HG02943 (cell line): ENCODE measurements around the gene ZNF334.

Experiments
- ATAC-seq: cut with Tn5 transposase; IDR thresholded peaks from one replicate; pipeline ENCODE4 v1.9.1; 2021; ENCODE audit warnings: mild to moderate bottlenecking, low read depth, moderate library complexity; ENCODE audit not compliant: unreplicated experiment

ZNF334 gene

DNA sequence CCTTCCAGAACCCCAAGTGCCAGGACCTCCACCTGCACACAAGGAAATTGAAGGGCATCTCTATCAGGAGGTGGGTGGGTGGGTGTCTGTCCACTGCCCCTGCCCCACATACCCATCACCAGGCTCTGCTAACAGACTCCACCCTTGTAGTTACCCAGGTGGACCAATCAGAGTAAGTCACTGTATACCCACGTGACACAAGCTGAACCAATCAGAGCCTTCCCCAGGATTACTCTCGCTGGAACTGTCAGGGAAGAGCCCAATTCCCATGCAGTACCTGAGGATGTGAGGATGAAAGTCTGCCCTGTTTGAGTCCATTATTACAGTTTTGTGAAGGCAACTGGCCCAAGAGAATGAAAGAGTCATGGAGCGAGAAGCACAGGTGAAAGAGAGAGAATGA, 32.9 kb upstream of the ZNF334 start:
- no peak for ATAC-seq

DNA sequence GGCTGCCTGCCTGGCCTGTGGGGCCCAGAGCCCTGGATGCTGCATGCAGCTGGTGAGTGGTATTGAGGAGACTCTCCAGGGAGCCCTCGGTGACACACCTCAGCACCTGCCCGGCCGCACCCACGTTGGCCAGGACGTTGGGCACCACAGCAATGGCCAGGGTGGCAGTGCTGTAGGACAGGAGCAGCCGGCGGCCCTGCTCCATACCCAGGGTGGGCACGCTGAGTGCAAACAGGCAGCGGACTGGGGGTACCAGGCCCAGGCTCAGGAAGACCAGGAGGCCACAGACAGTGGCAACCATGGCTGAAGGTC, 32.4 kb upstream of the ZNF334 start:
- no peak for ATAC-seq

DNA sequence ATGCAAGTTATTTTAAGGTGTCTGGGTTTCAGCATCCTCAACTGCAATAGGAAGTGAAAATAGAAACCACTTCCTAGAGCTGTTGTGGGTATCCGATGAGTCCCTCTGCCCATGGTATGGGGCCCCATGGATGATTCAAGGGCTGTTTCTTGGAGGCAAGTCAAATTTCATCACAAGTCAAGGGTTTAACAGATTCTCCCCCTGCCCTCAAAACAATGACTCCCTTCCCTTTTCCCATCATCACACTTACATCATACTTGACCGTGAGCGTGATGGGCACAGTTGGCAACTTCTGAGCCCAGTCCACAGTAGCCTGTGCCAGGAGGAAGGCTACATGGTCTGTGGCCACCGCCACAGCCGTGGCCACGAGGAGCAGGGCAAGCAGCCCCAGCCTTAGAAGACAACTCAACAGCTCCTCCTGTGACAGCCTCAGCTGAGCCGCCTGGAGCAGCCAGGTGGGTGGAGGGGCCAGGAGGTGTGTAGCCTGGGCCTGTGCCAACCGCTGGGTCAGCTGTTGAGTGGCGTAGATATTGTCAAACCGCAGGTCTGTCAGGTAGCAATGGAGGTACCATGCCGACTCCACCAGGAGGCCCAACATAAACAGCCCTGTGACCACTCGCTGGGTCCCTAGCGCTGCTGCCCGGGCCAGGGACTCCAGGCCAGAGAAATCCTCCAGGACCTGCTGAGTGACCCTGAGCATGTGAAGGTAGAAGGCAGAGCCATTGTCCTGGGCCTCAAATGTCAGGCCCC, 31.9 kb upstream of the ZNF334 start:
- no peak for ATAC-seq

DNA sequence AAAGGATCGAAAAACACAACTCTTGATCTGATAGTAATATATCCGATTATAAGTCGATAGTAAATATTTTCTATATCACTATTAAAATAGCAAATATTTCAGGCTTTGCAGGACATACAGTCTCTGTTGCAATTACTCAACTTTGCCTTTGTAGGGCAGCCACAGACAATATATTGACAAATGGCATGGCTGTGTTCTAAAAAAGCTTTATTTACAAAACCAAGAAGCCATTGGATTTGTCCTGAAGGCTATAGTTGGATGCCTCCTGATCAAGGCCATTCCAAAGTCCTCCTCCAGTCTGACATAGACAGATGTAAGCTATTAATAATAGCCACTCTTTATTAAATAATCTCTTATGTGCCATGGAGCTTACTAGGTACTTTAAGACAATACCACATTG, 31.2 kb upstream of the ZNF334 start:
- no peak for ATAC-seq

DNA sequence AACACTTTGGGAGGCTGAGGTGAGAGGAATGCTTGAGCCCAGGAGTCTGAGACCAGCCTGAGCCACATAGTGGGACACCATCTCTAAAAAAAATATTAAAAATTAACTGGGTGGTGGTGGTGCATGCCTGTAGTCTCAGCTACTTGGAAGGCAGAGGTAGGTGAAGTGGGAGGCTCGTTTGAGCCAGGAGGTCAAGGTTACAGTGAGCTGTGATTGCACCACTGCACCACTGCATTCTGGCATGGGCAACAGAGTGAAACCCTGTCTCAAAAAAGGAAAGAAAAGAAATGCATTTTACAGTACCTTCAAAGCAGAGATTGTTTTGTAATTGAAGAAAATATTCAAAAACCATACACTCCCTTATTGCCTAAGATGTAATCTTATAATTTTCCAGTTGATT, 30.6 kb upstream of the ZNF334 start:
- no peak for ATAC-seq

DNA sequence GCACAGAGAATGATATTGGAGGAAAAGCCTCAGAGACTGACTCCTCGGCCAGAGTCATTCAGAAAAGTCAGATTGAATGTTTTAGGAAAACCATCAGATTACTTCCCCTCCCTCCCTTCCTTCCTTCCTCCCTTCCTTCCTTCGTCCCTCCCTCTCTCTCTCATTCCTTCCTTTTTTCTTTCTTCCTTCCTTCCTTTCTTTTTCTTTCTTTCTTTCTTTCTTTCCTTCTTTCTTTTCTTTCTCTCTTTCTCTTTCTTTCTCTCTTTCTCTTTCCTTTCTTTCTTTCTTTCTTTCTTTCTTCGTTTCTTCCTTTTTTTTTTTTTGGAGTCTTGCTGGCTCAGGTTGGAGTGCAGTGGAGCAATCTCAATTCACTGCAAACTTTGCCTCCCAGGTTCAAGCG, 29.7 kb upstream of the ZNF334 start:
- ATAC-seq, result no peak

DNA sequence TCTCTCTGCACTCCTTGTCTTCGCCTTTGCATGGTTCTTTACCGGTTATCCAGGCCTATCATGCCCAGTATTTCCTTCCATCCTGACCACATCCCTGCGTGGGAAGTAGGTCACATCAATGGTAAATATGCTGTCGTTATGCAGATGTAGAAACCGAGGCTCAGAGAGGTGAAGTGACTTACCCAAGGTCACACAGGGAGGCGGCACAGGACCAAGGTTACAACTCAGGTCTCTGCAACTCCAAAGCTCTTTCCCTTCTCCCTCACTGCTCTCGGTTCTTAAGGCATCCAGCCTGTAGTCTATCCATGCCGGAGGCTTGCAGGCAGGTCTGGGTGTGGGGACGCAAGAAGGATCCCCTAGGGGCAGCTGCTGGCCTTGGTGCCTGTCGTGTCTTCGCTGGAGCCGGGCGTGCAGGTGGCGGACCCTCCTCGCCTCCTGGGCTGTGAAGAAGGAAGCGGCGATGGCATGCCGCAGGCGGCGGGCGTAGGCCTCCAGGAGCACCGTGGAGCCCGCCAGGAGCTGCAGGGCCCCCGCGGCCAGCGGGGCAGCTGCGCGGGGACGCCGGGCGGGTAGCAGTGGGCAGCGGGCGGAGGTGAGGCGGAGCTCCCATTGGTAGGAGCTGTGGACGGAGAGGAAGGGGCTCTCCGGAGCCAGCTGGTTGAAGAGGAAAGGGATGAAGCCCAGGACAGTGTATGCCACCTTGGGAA, 28.0 kb upstream of the ZNF334 start:
- ATAC-seq, result no peak

DNA sequence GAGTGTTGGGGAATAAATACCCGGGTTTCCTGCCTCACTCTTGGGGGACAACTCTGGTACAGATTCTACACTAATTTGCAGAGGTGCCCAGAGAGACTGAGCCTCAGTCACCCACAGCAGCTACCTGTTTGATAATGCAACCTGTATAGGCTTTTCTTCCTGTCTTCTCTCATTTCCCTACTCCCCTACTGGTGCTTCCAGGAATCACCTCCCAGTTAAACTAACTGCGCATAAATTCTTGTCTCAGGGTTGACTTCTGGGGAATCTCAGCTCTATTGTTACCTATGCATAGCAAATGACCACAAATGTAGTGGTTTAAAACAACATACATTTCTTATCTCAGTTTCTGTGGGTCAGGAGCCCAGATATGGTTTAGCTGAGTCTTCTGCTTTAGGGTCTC, 25.8 kb upstream of the ZNF334 start:
- no peak for ATAC-seq

DNA sequence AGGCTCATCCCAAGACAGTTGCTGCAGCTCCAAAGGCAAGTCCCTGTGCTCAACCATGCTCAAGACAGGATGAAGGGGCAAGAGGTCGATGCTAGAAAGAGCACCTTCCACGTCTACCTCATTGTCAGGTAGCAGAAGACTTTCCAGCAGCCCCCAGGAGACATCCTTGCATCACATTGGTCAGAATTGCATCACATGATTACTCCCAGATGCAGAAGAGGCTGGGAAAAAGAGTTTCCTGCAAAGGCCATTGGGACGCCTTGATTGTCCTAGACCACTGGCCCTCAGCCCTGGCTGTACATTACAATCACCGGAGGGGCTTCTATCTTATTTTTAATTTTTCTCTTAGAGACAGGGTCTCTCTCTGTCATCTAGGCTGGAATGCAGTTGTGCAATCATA, 17.3 kb upstream of the ZNF334 start:
- ATAC-seq, result no peak

DNA sequence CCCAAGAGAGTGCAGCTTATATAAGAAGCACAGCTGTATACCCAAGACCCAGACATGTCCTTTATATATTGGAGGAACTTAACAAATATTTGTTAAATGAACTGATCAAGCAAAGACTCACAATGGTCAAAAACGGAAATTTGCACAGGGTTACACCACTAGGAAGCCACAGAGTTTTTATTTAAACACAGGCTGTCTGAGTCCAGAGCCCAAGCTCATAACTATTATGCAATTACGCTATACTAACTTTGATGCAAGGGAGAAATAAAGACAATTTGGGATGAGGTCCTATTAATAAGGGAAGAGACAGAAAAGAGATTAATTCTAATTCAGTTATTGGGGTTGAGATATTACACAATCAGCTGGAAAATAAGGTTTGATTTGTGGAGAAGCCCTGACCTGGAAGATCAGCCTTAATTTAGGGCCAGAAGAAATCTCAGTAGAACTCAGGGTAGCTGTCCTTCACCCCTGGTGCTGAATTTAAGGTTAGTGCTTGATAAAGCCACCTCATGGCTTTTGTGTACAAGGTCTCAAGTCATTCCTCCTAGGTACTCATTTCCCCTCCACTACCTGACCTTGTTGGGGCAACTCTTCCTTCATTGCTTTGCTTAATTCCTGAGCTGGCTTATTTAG, 10.5 kb upstream of the ZNF334 start:
- ATAC-seq, result no peak

DNA sequence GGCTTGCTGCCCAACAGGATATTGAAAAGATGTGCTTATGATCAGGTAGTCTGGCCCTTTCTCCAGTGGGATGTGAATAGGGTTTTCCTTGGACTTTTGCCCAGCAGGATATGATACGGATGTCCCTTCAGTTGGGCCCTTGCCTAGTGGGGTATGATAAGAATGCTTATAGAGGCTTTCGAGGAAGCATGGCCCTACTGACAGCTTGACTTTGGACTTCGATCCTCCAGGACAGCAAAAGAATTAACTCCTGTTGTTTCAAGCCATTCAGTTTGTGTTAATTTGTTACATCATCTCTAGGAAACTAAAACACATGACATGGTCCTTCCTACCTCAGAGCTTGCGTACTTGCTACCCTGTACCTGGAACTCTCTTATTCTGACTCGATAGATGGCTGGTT, 9.7 kb upstream of the ZNF334 start:
- no peak for ATAC-seq

DNA sequence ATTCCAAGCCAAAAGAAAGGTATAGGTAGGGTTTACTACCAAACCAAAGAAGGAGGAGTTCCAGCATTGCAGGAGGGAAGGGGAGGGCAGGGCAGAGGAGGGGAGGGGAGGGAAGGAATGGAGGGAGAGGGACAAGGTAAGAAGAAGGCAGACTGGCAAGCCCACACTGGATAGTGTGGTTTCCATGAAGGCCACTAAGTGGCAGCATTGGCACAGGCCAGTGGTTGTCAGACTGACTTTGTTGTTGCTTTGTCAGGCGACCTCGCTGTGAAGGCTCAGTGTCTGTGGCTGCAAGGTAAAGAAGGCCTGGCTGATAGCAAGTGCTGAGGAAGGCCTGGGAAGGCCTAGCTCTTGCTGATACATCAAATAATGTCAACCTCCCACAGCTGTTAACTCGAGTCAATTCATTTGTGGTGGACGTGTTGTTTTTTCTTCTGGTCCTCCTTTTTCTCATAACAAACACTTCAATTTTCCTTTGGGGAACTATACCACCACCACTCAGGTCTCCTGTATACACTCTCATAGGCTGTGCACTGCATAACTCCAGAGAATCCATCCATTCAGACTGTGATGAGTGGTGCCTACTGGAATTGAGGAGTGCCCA, 7.7 kb upstream of the ZNF334 start:
- no peak for ATAC-seq

DNA sequence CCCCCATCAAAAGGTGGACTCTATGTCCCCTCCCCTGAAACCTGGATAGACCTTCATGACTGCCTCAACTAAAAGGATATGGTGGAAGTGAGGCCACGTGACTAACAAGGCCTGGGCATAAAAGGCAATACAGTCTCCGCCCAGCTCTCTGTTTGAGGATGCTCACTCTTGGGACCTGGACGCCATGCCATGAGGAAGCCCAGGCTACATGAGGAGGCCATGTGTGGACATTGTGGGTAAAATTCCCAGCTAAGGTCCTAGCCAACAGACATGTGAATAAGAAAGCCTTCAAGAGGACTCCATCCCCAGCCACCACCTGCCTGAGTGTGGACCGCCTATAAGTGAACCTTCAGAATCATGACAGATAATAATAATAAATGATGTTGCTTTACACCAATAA, 7.2 kb upstream of the ZNF334 start:
- ATAC-seq, result no peak

DNA sequence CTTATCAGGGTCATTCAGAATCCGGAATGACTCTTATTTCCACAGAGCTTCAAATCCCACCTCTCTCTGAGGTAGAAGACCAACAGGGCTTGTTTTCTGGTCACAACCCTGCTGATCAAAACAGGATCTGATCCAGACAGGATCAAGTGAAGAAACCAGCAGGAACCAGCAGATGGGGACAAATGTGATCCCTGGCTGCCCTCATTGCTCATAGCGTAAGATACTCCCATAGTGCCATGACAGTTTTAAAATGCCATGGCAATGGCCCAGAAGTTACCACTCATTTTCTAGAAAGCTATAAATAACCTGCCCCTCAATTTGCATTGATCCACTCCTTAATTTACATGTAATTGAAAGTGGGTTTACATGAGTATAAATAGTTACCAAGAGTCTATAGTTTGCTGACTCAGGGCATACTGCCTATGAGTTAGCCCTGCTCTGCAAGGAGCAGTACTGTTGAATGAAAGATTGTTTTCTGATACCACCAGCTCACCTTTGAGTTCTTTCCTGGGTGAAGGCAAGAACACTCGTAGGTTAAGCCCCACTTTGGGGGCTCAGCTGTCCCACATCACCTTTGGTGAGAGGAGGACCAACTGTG, 6.2 kb upstream of the ZNF334 start:
- ATAC-seq, result no peak

DNA sequence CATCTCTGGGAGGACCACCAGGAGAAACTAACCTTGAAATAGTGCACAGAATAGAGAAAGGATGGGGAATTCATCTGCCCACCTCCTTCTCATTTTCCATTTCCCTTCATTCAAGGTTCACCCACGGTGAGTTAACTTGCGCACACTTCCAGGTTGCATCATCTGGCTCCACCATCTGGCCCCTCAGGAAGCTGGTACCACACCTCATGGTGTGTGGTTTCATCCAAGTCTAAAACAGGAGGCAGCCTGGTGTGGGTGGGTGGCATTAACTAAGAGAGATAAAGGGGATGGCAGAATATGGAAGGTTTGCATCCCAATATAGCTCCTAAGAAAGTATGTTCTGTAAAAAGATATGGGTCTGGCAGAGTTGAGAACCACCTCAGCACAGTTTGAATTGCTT, 3.8 kb downstream of the ZNF334 start:
- no peak for ATAC-seq

DNA sequence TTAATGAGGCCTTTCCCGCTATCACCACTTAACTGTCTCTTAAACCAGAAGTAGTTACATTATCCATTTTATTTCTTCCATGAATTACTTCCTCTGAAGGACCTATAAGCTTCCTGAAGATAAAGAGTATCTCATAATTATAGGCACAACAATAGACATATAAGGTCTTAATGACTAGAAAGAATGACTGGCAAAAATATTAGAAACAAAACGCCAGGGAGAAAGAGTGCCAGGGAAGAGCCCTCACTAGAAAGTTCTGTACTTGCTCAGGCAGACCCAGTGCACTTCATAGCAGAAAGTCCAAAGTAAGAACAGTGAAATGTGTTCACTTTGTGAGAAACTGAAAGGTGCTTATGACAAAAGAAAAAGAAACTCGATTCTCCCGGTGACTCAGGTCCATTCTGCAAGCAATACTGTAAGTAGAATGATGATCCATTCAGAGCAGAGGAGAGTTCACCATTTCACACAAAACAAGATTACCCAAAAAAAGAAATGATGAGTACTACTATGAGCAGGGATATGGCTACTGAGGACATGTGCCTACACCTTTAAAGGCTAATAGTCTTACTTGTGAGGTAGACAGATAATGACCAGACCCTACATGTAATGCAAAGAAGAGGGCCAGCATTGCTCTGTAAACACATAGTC, 5.5 kb downstream of the ZNF334 start:
- ATAC-seq, result no peak

DNA sequence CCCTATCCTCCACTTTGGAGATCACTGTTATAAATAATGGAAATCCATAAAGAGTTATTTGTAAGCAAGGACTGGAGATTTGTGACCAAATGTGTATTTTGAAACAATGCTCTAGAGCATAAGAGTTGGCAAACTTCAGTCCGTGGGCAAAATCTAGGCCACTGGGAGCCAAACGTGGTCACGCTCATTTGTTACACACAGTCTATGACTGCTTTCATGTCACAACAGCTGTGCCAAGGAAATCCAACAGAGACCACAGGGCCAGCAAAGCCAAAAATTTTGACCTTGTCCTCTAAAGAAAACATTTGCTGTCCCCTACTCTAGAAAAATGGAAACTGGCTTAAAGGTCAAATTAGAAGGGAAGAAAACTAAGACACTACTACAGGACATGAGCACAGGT, 7.9 kb downstream of the ZNF334 start:
- ATAC-seq, result no peak

DNA sequence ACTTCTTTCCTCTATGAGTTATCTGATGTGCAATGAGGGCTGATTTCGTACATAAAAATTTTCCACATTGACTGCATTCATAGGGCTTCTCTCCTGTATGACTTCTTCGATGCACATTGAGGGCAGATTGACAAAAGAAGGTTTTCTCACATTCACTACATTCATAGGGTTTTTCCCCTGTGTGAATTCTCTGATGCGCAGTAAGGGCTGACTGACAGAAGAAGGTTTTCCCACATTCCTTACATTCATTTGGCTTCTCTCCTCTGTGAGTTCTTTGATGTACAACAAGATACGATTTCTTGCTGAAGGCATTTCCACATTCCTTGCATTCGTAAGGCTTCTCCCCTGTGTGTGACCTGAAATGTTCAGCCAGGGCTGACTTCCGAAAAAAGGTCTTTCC, 11.4 kb downstream of the ZNF334 start:
- ATAC-seq, result no peak

DNA sequence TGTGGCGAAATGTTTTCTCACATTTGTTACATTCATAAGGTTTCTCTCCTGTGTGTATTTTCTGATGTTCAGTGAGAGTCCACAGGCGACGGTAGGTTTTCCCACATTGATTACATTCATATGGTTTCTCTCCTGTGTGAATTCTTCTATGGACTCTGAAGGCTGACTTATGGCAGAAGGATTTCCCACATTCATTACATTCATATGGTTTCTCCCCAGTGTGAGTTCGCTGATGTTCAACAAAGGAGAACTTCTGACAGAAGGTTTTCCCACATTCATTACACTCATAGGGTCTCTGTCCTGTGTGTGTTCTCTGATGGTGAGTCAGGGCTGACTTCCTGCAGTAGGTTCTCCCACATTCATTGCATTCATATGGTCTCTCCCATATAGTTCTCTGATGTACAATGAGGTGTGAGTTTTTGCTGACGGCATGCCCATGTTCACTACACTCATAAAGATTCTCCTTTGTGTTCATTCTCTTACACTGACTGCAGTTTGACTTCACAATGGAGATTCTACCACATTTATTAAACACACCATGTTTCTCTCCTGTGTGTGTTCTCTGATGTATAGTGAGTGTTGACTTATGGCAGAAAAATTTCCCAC, 11.9 kb downstream of the ZNF334 start:
- no peak for ATAC-seq

DNA sequence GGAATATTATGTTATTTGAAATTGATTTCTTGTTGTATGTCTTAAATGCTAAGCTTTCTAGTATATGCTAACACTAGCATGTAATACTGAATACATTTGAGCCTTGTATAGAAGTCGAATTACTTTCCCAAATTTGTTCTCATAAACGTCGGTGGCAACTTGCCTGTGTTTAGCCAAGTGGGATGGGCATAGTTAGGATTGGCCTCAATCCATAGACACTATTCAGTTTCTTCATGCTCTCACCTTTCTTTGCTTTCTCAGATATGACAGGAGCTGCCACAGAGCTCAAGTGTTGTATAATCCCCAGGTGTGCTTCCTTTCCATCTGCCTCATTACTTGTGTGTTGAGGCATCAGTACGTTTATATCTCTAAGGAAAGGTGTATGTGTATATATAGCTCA, 19.3 kb downstream of the ZNF334 start:
- ATAC-seq, result no peak
